Tibial nerve (tissue), 4 donors: Measurements from ENCODE around the gene GAL3ST3. TPM values are rescaled to one million over a fixed set of nuclear protein-coding genes. Genes with fewer than 3 reads are reported as not detected.

Source experiments
- DNase-seq, 2 donors: peaks; one replicate each; pipeline ENCODE4 v3.0.0-alpha.2; 2019; ENCODE audit warnings: low spot score in 2 of 2
- H3K27ac ChIP-seq, 4 donors: fragments of 200-600 bp; sonication (generic) in 3 of 4; one replicate each; pipeline ENCODE4 v1.5.1; 2017 to 2019; ENCODE audit warnings: mild to moderate bottlenecking in 1 of 4
- H3K27me3 ChIP-seq, 2 donors: fragments of 200-600 bp; sonication (generic) in 1 of 2; one replicate each; pipeline versions ENCODE4 v1.5.1 to v1.6.0; 2017 to 2019
- H3K36me3 ChIP-seq, 3 donors: fragments of 200-600 bp; sonication (generic); one replicate each; pipeline ENCODE4 v1.5.1; 2018 to 2019
- H3K4me1 ChIP-seq, 4 donors: fragments of 200-600 bp; sonication (generic) in 3 of 4; one replicate each; pipeline ENCODE4 v1.5.1; 2017 to 2019
- H3K4me3 ChIP-seq, 4 donors: fragments of 200-600 bp; sonication (generic) in 3 of 4; one replicate each; pipeline ENCODE4 v1.5.1; 2017 to 2019; ENCODE audit warnings: mild to moderate bottlenecking in 1 of 4, moderate library complexity in 1 of 4
- H3K9me3 ChIP-seq, 4 donors: fragments of 200-600 bp; sonication (generic) in 3 of 4; one replicate each; pipeline ENCODE4 v1.5.1; 2017 to 2019
- EP300 ChIP-seq, 2 donors: sonication (generic); formaldehyde crosslinking; IDR thresholded peaks; one replicate each; pipeline ENCODE4 v1.6.1; 2017; ENCODE audit warnings: antibody characterized with exemption in 2 of 2, mild to moderate bottlenecking in 1 of 2
- POLR2A ChIP-seq, 2 donors: fragments of 450-650 bp; IDR thresholded peaks; one replicate each; pipeline ENCODE4 v1.6.1; 2017; ENCODE audit warnings: antibody characterized with exemption in 2 of 2, mild to moderate bottlenecking in 2 of 2, moderate library complexity in 2 of 2
- WGBS, 2 donors: methylation state at CpG; one replicate each; pipeline ENCODE4 v1.1.5; 2018; 5-methylcytosine and 5-hydroxymethylcytosine counted together
- total RNA-seq, 4 donors: library from RNA; depleted of rRNA; stranded (reverse); fragments of >200 nt; gene quantifications; one replicate each; pipeline ENCODE4 v1.1.0, GENCODE V29; 2016
- TF ChIP-seq, protein P1 (sequence below), 5 experiments: fragments of 200-600 bp in 3 of 5; fragments of 450-650 bp in 2 of 5; sonication (generic) in 3 of 5; IDR thresholded peaks; one replicate each; pipeline ENCODE4 v1.5.1; 2016 to 2019; ENCODE audit warnings: antibody characterized with exemption in 5 of 5, mild to moderate bottlenecking in 3 of 5, moderate library complexity in 2 of 5

Gene GAL3ST3
- total RNA-seq, 4 donors from 2014 or later, result not detected

DNA sequence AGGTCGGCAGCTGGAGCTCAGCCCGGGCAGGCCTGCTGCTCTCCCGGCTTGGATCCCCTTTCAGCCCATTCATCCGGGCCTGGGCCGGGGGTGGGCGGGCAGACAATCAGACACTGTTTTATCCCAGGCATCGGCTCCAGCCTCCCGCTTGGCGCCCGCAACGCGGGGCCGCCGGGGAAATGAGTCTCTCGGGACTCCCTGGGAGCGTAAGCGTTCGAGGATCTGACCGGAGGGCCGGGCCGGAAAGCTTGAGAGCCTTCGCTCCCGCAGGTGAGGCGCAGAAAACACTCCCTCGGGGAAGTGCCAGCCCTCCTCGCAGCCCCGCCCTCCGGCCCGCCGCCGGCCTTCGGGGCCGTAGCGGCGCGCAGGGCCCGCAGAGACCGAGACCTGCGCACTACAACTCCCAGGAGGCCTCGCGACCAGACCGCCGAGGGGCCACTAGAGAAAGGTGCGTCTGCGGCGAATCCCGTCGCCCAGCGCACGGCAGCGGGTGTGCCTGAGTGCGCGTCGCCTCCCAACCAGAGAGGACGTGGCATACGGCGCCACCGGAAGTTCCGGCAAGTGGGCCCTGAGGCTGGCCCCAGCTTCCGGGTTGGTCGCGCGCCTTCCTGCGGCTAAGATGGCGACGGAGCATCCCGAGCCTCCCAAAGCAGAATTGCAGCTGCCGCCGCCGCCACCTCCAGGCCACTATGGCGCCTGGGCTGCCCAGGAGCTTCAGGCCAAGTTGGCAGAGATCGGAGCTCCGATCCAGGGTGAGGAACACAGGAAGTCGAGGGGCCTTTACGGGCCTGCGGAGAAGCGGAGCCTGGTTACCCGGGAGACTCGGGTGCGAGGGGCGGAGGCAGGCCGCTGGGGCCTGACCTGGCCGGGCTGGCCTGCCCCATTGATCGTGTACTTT lies 3.1 kb upstream of the GAL3ST3 start, which contains the start of gene SF3B2:
Gene SF3B2, plus strand, starts transcription at position 599 of the 898 bp plus-strand sequence. Its CDS starts 21 bp downstream, at position 620.
- peaks cover 0 to 19% of the 10 kb centered on the region in 2 donors for H3K27me3 ChIP-seq
- 0 to 1% methylated on average over 27 to 37 of the region's 84 CpGs for WGBS, 2 donors
- TF ChIP-seq, protein P1, sequence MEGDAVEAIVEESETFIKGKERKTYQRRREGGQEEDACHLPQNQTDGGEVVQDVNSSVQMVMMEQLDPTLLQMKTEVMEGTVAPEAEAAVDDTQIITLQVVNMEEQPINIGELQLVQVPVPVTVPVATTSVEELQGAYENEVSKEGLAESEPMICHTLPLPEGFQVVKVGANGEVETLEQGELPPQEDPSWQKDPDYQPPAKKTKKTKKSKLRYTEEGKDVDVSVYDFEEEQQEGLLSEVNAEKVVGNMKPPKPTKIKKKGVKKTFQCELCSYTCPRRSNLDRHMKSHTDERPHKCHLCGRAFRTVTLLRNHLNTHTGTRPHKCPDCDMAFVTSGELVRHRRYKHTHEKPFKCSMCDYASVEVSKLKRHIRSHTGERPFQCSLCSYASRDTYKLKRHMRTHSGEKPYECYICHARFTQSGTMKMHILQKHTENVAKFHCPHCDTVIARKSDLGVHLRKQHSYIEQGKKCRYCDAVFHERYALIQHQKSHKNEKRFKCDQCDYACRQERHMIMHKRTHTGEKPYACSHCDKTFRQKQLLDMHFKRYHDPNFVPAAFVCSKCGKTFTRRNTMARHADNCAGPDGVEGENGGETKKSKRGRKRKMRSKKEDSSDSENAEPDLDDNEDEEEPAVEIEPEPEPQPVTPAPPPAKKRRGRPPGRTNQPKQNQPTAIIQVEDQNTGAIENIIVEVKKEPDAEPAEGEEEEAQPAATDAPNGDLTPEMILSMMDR (IDR thresholded peaks at IDR 0.05), result peak in 1 of 5 experiments; percentile 45
- TF ChIP-seq EP300 (IDR thresholded peaks at IDR 0.05) (peak; percentile 94 to 95), POLR2A (IDR thresholded peaks at IDR 0.05) (peak; percentile 45 to 71)
- H3K4me3 ChIP-seq, result peak within 1 kb of the TSS; percentile 85 to 98 (median 92)
- peaks cover 0 to 55% (median 16%) of the 10 kb centered on the region in 4 donors for H3K4me1 ChIP-seq
- H3K9me3 ChIP-seq, result no peaks in the 10 kb centered on the region
- H3K27ac ChIP-seq, result peak within 1 kb of the TSS; percentile 85 to 95 (median 92)
- peaks cover 0 to 35% (median 11%) of the 10 kb centered on the region in 3 donors for H3K36me3 ChIP-seq
- peak; percentile 89 to 91 for DNase-seq

DNA sequence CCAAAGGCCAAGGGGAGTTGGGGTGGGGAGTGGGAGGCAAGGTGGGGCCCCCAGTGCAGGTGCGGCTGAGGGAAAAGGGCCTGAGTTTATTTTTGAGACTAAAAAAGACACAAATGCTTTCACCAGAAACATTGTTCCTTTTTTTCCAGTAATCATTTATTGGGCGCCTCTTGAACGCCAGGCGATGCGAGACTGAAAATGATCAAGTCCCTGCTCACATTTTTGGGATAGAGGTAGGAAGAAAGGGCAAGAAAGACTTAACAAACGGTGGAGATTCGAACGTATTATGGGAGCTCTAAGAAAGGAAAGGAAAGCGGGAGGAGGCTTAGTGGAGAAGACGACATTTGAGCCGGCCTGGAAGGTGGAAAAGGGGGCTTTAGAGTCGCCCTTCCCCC lies 2.4 kb upstream of the GAL3ST3 start:
- WGBS, 2 donors, result 7 to 13% methylated on average over 12 of the region's 12 CpGs
- Histone ChIP-seq H3K27me3 (peaks cover 0 to 22% of the 10 kb centered on the region in 2 donors), H3K4me1 (peaks cover 0 to 55% (median 16%) of the 10 kb centered on the region in 4 donors), H3K36me3 (peaks cover 0 to 28% (median 4%) of the 10 kb centered on the region in 3 donors), H3K9me3 (no peaks in the 10 kb centered on the region), H3K27ac (peak overlapping the region; percentile 85 to 95 (median 92)), H3K4me3 (peak overlapping the region; percentile 72 to 94 (median 88))
- TF ChIP-seq, protein P1 (IDR thresholded peaks at IDR 0.05), result no peak
- TF ChIP-seq POLR2A (IDR thresholded peaks at IDR 0.05), result no peak
- no peak for TF ChIP-seq EP300 (IDR thresholded peaks at IDR 0.05)
- no peak for DNase-seq

DNA sequence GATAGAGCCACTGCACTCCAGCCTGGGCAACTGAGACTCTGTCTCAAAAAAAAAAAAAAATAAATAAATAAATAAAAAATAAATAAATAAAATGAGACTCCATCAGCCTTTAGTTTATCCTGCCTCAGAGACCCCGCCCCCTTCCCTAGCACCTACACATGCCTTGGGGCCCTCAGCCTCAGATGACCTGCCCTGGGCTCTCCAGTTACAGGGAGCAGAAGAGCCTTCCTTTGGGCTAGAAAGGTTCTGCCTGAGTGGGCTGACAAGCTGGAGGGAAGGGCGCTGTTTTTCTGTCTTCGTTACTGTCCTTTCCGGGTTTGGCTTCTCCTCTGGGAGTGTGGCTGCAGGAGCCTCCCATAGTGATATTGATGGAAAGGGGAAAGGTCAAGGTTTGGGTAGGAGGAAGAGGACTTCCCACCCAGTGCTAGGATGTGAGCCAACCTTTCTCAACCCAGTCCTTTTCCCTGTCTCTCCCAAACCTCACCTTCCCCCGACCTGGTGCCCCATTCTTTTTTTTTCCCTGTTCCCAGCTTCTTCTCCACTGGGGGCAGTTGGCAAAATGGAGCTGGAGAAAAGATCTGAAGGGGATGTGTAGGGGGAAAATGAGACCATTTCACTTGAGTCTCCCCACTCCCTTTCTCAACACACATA lies 1.7 kb upstream of the GAL3ST3 start:
- no peak for DNase-seq
- H3K9me3 ChIP-seq, result no peaks in the 10 kb centered on the region
- H3K27me3 ChIP-seq, result peaks cover 0 to 23% of the 10 kb centered on the region in 2 donors
- peak overlapping the region in 1 of 4 donors; percentile 90 for H3K4me3 ChIP-seq
- peak overlapping the region; percentile 85 to 95 (median 92) for H3K27ac ChIP-seq
- TF ChIP-seq POLR2A (IDR thresholded peaks at IDR 0.05) (no peak), EP300 (IDR thresholded peaks at IDR 0.05) (no peak)
- TF ChIP-seq, protein P1 (IDR thresholded peaks at IDR 0.05), result no peak
- peaks cover 0 to 51% (median 16%) of the 10 kb centered on the region in 4 donors for H3K4me1 ChIP-seq
- WGBS, 2 donors, result 66 to 72% methylated on average over 5 of the region's 5 CpGs
- H3K36me3 ChIP-seq, result peaks cover 0 to 22% (median 4%) of the 10 kb centered on the region in 3 donors

DNA sequence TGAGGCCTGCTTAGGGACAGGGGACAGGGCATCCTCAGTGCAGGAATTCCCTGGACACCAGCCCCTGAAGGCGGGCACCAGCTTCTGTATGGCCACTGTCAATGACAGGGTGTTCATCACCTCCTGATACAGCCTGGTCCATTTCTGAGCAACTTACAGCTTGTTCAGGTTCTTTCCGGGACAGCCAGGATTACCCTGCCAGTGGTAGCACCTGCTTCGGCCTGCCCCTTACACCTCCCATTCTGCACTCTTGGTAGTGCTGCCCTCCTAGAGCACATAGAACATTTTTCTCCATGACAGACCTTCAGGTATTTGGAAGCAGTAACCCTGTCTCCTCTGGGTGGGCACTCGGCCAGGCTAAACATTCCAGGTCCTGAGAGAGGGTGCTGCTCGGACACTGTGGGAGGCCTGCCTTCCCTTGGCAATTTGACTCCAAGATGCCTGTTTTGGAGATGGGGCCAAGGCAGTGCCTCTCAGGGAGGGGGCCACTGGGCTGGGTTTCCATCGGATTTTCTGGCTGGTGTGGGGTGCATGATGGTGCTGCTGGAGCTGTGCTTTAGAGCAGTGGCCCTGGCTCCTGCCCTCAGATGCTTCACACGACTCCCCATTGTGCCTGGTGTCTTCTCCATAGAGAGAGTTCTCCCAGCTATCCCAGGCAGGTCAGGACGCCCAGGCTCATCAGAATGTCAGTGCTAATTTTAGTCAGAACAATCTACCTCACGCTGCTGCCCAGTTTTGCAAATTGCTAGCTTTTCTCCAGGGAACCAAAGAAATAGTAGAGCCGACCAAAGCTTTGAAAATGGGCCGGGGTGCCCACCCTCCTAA lies 1.2 kb downstream of the GAL3ST3 start:
- no peak overlapping the region for H3K27ac ChIP-seq
- H3K4me1 ChIP-seq, result peaks cover 0 to 29% (median 10%) of the 10 kb centered on the region in 4 donors
- H3K9me3 ChIP-seq, result no peaks in the 10 kb centered on the region
- DNase-seq, result no peak
- no peaks in the 10 kb centered on the region for H3K36me3 ChIP-seq
- H3K27me3 ChIP-seq, result peaks cover 0 to 23% of the 10 kb centered on the region in 2 donors
- TF ChIP-seq EP300 (IDR thresholded peaks at IDR 0.05), result no peak
- no peak for TF ChIP-seq POLR2A (IDR thresholded peaks at IDR 0.05)
- TF ChIP-seq, protein P1 (IDR thresholded peaks at IDR 0.05), result no peak
- WGBS, 2 donors, result 64 to 76% methylated on average over 8 to 11 of the region's 11 CpGs
- no peak overlapping the region for H3K4me3 ChIP-seq
